NCI-H146 treated with DMSO at 0.1 percent for 48 hours (cell line): ENCODE results near the gene SLC46A2.

ENCODE experiments used
- DNase-seq: peaks from one replicate; lab custom pipeline; 2025; ENCODE audit not compliant: unreplicated experiment; lab: John Stamatoyannopoulos, UW

Gene SLC46A2

GRCh38 chr9:112833081-112833480 lies 57.6 kb downstream of the SLC46A2 start:
- no peak for DNase-seq

- no peak for DNase-seq
Measured at GRCh38 chr9:112831969-112832368, 58.7 kb downstream of the SLC46A2 start.

- no peak for DNase-seq
Measured at GRCh38 chr9:112831281-112831851, 59.3 kb downstream of the SLC46A2 start.
